ENCODE measurements around the gene CHCHD10. TPM values are rescaled to one million over a fixed set of nuclear protein-coding genes. Genes with fewer than 3 reads are reported as not detected.

CHCHD10 gene
- polyA plus RNA-seq, 1 experiment, result 22.1 TPM

GRCh38 chr22:23722160-23722559 lies 45.6 kb downstream of the CHCHD10 start:
- H3K4me3 ChIP-seq (ENCODE audit: low read depth, low read length), result no peak overlapping the region
- ChIA-PET CTCF (interaction anchor here (0.8 kb wide), 1 partner anchor 132 kb away, joined by 3 read pairs; no protein-coding TSS in a partner anchor), POLR2A (interaction anchor here (0.5 kb wide), 1 partner anchor 9 kb away, joined by 3 read pairs; no protein-coding TSS in a partner anchor)
- TF ChIP-seq CTCF (IDR thresholded peaks at IDR 0.05; ENCODE audit: insufficient read depth, low read depth, low read length), result no peak
- no peaks in the 10 kb centered on the region for H3K27me3 ChIP-seq (ENCODE audit: control insufficient read depth, insufficient read depth, low read length)
- H3K36me3 ChIP-seq (ENCODE audit: control insufficient read depth, insufficient read depth, low read length), result no peaks in the 10 kb centered on the region
- DNase-seq (ENCODE audit: low read depth), result no peak

GRCh38 chr22:23720855-23721254 lies 46.9 kb downstream of the CHCHD10 start:
- DNase-seq (ENCODE audit: low read depth), result no peak
- Histone ChIP-seq H3K4me3 (ENCODE audit: low read depth, low read length) (no peak overlapping the region), H3K27me3 (ENCODE audit: control insufficient read depth, insufficient read depth, low read length) (no peaks in the 10 kb centered on the region), H3K36me3 (ENCODE audit: control insufficient read depth, insufficient read depth, low read length) (no peaks in the 10 kb centered on the region)
- TF ChIP-seq CTCF (IDR thresholded peaks at IDR 0.05; ENCODE audit: insufficient read depth, low read depth, low read length), result no peak
- ChIA-PET POLR2A (no interaction called here), CTCF (interaction anchor here (0.6 kb wide), 1 partner anchor 1742 kb away, joined by 3 read pairs; no protein-coding TSS in a partner anchor)

GRCh38 chr22:23718371-23719165 lies 49.2 kb downstream of the CHCHD10 start:
- TF ChIP-seq CTCF (IDR thresholded peaks at IDR 0.05; ENCODE audit: insufficient read depth, low read depth, low read length), result no peak
- Histone ChIP-seq H3K4me3 (ENCODE audit: low read depth, low read length) (no peak overlapping the region), H3K27me3 (ENCODE audit: control insufficient read depth, insufficient read depth, low read length) (no peaks in the 10 kb centered on the region), H3K36me3 (ENCODE audit: control insufficient read depth, insufficient read depth, low read length) (peaks cover 8% of the 10 kb centered on the region)
- no peak for DNase-seq (ENCODE audit: low read depth)
- CTCF ChIA-PET, result no interaction called here
- POLR2A ChIA-PET, result no interaction called here

- POLR2A ChIA-PET, result interaction anchor here (0.5 kb wide), 1 partner anchor 59 kb away, joined by 5 read pairs; no protein-coding TSS in a partner anchor
- H3K27me3 ChIP-seq (ENCODE audit: control insufficient read depth, insufficient read depth, low read length), result no peaks in the 10 kb centered on the region
- H3K4me3 ChIP-seq (ENCODE audit: low read depth, low read length), result peak overlapping the region; percentile 84
- peak; percentile 19 for DNase-seq (ENCODE audit: low read depth)
- CTCF ChIA-PET, result interaction anchor here (0.6 to 0.8 kb wide), 3 partner anchors 34 to 703 kb away, joined by 3 to 5 read pairs (median 4); partner anchors contain the start of genes SLC2A11 and ZNF70
- no peak for TF ChIP-seq CTCF (IDR thresholded peaks at IDR 0.05; ENCODE audit: insufficient read depth, low read depth, low read length)
- peaks cover 10% of the 10 kb centered on the region for H3K36me3 ChIP-seq (ENCODE audit: control insufficient read depth, insufficient read depth, low read length)
These were observed 50.7 kb downstream of the CHCHD10 start for GRCh38 chr22:23716811-23717801.

Other genes starting within 250 kb of the CHCHD10 start
- gene IGLL1, start 187.7 kb downstream of the CHCHD10 start, polyA plus RNA-seq (2011; rRNA removed), result not detected in 2 replicates
- not detected in 2 replicates for gene DRICH1, start 135.7 kb downstream of the CHCHD10 start, polyA plus RNA-seq (2011; rRNA removed)
- not detected in 2 replicates for gene RGL4, start 77.0 kb downstream of the CHCHD10 start, polyA plus RNA-seq (2011; rRNA removed)
- 1.4 TPM in 2 replicates for gene ZNF70, start 16.9 kb downstream of the CHCHD10 start, polyA plus RNA-seq (2011; rRNA removed)
- 0.21 TPM in 1 of 2 replicates, not detected in the other for gene VPREB3, start 13.5 kb downstream of the CHCHD10 start, polyA plus RNA-seq (2011; rRNA removed)
- 2.6 and 4.0 TPM in 2 replicates for gene C22orf15, start 5.0 kb downstream of the CHCHD10 start, polyA plus RNA-seq (2011; rRNA removed)
- 14.5 and 38.1 TPM in 2 replicates for gene MMP11, start 4.9 kb upstream of the CHCHD10 start, polyA plus RNA-seq (2011; rRNA removed)
- 136 and 174 TPM in 2 replicates for gene SMARCB1, start 19.0 kb upstream of the CHCHD10 start, polyA plus RNA-seq (2011; rRNA removed)
- 0.47 and 0.71 TPM in 2 replicates for gene DERL3, start 71.0 kb upstream of the CHCHD10 start, polyA plus RNA-seq (2011; rRNA removed)
- 9.6 and 14.7 TPM in 2 replicates for gene SLC2A11, start 89.9 kb upstream of the CHCHD10 start, polyA plus RNA-seq (2011; rRNA removed)
- gene MIF, start 126.4 kb upstream of the CHCHD10 start, polyA plus RNA-seq (2011; rRNA removed), result 202 and 246 TPM in 2 replicates
- gene GSTT2B, start 193.2 kb upstream of the CHCHD10 start, polyA plus RNA-seq (2011; rRNA removed), result 3.6 and 5.9 TPM in 2 replicates
- 0.06 TPM in 1 of 2 replicates, not detected in the other for gene DDTL, start 198.9 kb upstream of the CHCHD10 start, polyA plus RNA-seq (2011; rRNA removed)
- 79.5 and 87.3 TPM in 2 replicates for gene DDT, start 206.5 kb upstream of the CHCHD10 start, polyA plus RNA-seq (2011; rRNA removed)
- 0.16 and 0.23 TPM in 2 replicates for gene GSTT2, start 212.2 kb upstream of the CHCHD10 start, polyA plus RNA-seq (2011; rRNA removed)
- not detected in 2 replicates for gene GSTT4, start 237.5 kb upstream of the CHCHD10 start, polyA plus RNA-seq (2011; rRNA removed)
- gene CABIN1, start 243.3 kb upstream of the CHCHD10 start, polyA plus RNA-seq (2011; rRNA removed), result 7.0 and 7.2 TPM in 2 replicates